Measurements from ENCODE around the gene PEPD. TPM values are rescaled to one million over a fixed set of nuclear protein-coding genes. Genes with fewer than 3 reads are reported as not detected.

The PEPD gene
- total RNA-seq, 2 experiments from 2014 or later = 23.5 to 26.2 TPM

GRCh38 chr19:33465371-33465770 is 56.2 kb downstream of the PEPD start:
- H3K4me3 Mint-ChIP-seq = no peak overlapping the region
- no peaks in the 10 kb centered on the region for H3K4me1 Mint-ChIP-seq
- no peaks in the 10 kb centered on the region for H3K27me3 Mint-ChIP-seq
- H3K9me3 Mint-ChIP-seq = no peaks in the 10 kb centered on the region
- DNase-seq = no peak
- ATAC-seq (ENCODE audit: low read depth) = no peak
- H3K27ac Mint-ChIP-seq = no peak overlapping the region
- no peaks in the 10 kb centered on the region for H3K36me3 Mint-ChIP-seq
- POLR2A ChIA-PET = no interaction called here

- Mint-ChIP-seq H3K4me1 (no peaks in the 10 kb centered on the region), H3K9me3 (no peaks in the 10 kb centered on the region), H3K27me3 (no peaks in the 10 kb centered on the region), H3K27ac (no peak overlapping the region), H3K36me3 (no peaks in the 10 kb centered on the region), H3K4me3 (no peak overlapping the region)
- POLR2A ChIA-PET = no interaction called here
- DNase-seq (no peak), ATAC-seq (ENCODE audit: low read depth) (no peak)
Observed at GRCh38 chr19:33464733-33465115, 56.9 kb downstream of the PEPD start.

- no peaks in the 10 kb centered on the region for H3K36me3 Mint-ChIP-seq
- no peak for ATAC-seq (ENCODE audit: low read depth)
Observed at GRCh38 chr19:33464010-33464732, 57.4 kb downstream of the PEPD start.

GRCh38 chr19:33463199-33463598 is 58.4 kb downstream of the PEPD start:
- H3K9me3 Mint-ChIP-seq = no peaks in the 10 kb centered on the region
- no peak for ATAC-seq (ENCODE audit: low read depth)

More at GRCh38 chr19:33464010-33464732, 57.4 kb downstream of the PEPD start:
- no peaks in the 10 kb centered on the region for H3K27me3 Mint-ChIP-seq
- DNase-seq = no peak
- POLR2A ChIA-PET = interaction anchor here (0.6 kb wide), 1 partner anchor 1065 kb away, joined by 6 read pairs; no protein-coding TSS in a partner anchor
- H3K4me3 Mint-ChIP-seq = no peak overlapping the region
- no peak overlapping the region for H3K27ac Mint-ChIP-seq
- H3K4me1 Mint-ChIP-seq = no peaks in the 10 kb centered on the region
- H3K9me3 Mint-ChIP-seq = no peaks in the 10 kb centered on the region

GRCh38 chr19:33462112-33462791 is 59.3 kb downstream of the PEPD start:
- Mint-ChIP-seq H3K4me1 (no peaks in the 10 kb centered on the region), H3K9me3 (no peaks in the 10 kb centered on the region), H3K27me3 (no peaks in the 10 kb centered on the region), H3K36me3 (no peaks in the 10 kb centered on the region), H3K4me3 (no peak overlapping the region), H3K27ac (no peak overlapping the region)
- DNase-seq = no peak
- no peak for ATAC-seq (ENCODE audit: low read depth)
- POLR2A ChIA-PET = no interaction called here

More at GRCh38 chr19:33463199-33463598, 58.4 kb downstream of the PEPD start:
- Mint-ChIP-seq H3K4me3 (no peak overlapping the region), H3K36me3 (no peaks in the 10 kb centered on the region), H3K27me3 (no peaks in the 10 kb centered on the region), H3K27ac (no peak overlapping the region), H3K4me1 (no peaks in the 10 kb centered on the region)
- no peak for DNase-seq
- POLR2A ChIA-PET = interaction anchor here (0.6 kb wide), 1 partner anchor 1064 kb away, joined by 6 read pairs; no protein-coding TSS in a partner anchor

- Mint-ChIP-seq H3K4me3 (no peak overlapping the region), H3K9me3 (no peaks in the 10 kb centered on the region), H3K27me3 (no peaks in the 10 kb centered on the region), H3K27ac (no peak overlapping the region), H3K36me3 (no peaks in the 10 kb centered on the region), H3K4me1 (no peaks in the 10 kb centered on the region)
- ATAC-seq (ENCODE audit: low read depth) = no peak
- no peak for DNase-seq
- POLR2A ChIA-PET = no interaction called here
Observed at GRCh38 chr19:33461256-33462111, 60.1 kb downstream of the PEPD start.

- no peaks in the 10 kb centered on the region for H3K4me1 Mint-ChIP-seq
- DNase-seq (no peak), ATAC-seq (ENCODE audit: low read depth) (no peak)
- H3K36me3 Mint-ChIP-seq = no peaks in the 10 kb centered on the region
- H3K4me3 Mint-ChIP-seq = no peak overlapping the region
- no peak overlapping the region for H3K27ac Mint-ChIP-seq
- no peaks in the 10 kb centered on the region for H3K9me3 Mint-ChIP-seq
- no peaks in the 10 kb centered on the region for H3K27me3 Mint-ChIP-seq
- POLR2A ChIA-PET = no interaction called here
Observed at GRCh38 chr19:33460221-33460908, 61.2 kb downstream of the PEPD start.

- DNase-seq (no peak), ATAC-seq (ENCODE audit: low read depth) (no peak)
- Mint-ChIP-seq H3K27ac (no peak overlapping the region), H3K4me3 (no peak overlapping the region), H3K36me3 (no peaks in the 10 kb centered on the region), H3K27me3 (no peaks in the 10 kb centered on the region), H3K4me1 (no peaks in the 10 kb centered on the region), H3K9me3 (no peaks in the 10 kb centered on the region)
- POLR2A ChIA-PET = no interaction called here
Observed at GRCh38 chr19:33459222-33460090, 62.1 kb downstream of the PEPD start.

- Mint-ChIP-seq H3K4me3 (no peak overlapping the region), H3K9me3 (no peaks in the 10 kb centered on the region), H3K4me1 (no peaks in the 10 kb centered on the region), H3K27me3 (no peaks in the 10 kb centered on the region), H3K36me3 (no peaks in the 10 kb centered on the region), H3K27ac (no peak overlapping the region)
- no peak for ATAC-seq (ENCODE audit: low read depth)
- POLR2A ChIA-PET = no interaction called here
- DNase-seq = no peak
Observed at GRCh38 chr19:33458807-33459206, 62.8 kb downstream of the PEPD start.

- H3K36me3 Mint-ChIP-seq = no peaks in the 10 kb centered on the region
- H3K4me3 Mint-ChIP-seq = no peak overlapping the region
- no peaks in the 10 kb centered on the region for H3K4me1 Mint-ChIP-seq
- no peak for DNase-seq
- no peaks in the 10 kb centered on the region for H3K27me3 Mint-ChIP-seq
- H3K9me3 Mint-ChIP-seq = no peaks in the 10 kb centered on the region
- POLR2A ChIA-PET = no interaction called here
- no peak for ATAC-seq (ENCODE audit: low read depth)
- H3K27ac Mint-ChIP-seq = no peak overlapping the region
Observed at GRCh38 chr19:33458171-33458633, 63.4 kb downstream of the PEPD start.

GRCh38 chr19:33456845-33457220 is 64.8 kb downstream of the PEPD start:
- H3K27me3 Mint-ChIP-seq = peaks cover under 1% of the 10 kb centered on the region
- POLR2A ChIA-PET = no interaction called here
- no peak for ATAC-seq (ENCODE audit: low read depth)
- H3K4me3 Mint-ChIP-seq = no peak overlapping the region
- no peaks in the 10 kb centered on the region for H3K9me3 Mint-ChIP-seq
- H3K27ac Mint-ChIP-seq = no peak overlapping the region
- no peaks in the 10 kb centered on the region for H3K36me3 Mint-ChIP-seq
- DNase-seq = no peak
- no peaks in the 10 kb centered on the region for H3K4me1 Mint-ChIP-seq

GRCh38 chr19:33456076-33456844 is 65.3 kb downstream of the PEPD start:
- Mint-ChIP-seq H3K36me3 (no peaks in the 10 kb centered on the region), H3K27me3 (peaks cover 3% of the 10 kb centered on the region), H3K4me3 (no peak overlapping the region), H3K27ac (no peak overlapping the region), H3K4me1 (no peaks in the 10 kb centered on the region), H3K9me3 (no peaks in the 10 kb centered on the region)
- ATAC-seq (ENCODE audit: low read depth) = no peak
- DNase-seq = no peak
- POLR2A ChIA-PET = no interaction called here

Data from activated naive CD8-positive, alpha-beta T cell treated with anti-CD3 and anti-CD28 coated beads, Interleukin-2, amount 10 ng/mL, durations not matched to agents 7 days and 5 days (primary cell).